GM12878 (cell line): ENCODE results near the gene OR10G8. TPM values are rescaled to one million over a fixed set of nuclear protein-coding genes. Genes with fewer than 3 reads are reported as not detected.

Experiments
- ATAC-seq: fragments of 200-7000 bp; cut with Tn5 transposase; 3 replicates; pipeline ENCODE4 v1.9.1; 2020; ENCODE audit warnings: mild to moderate bottlenecking, moderate library complexity
- BruUV-seq: library from RNA; stranded (reverse); fragments of 400-500 nt; replicated peaks from 2 replicates; lab custom pipeline; 2021; lab: Mats Ljungman, UMichigan
- CTCF ChIA-PET: fragments of 300-600 bp; sonication (Branson Sonifier 250); formaldehyde crosslinking; extraction: SDS; loops from one replicate; lab custom pipeline; 2021; ENCODE audit warnings: inconsistent platforms; lab: Yijun Ruan, JAX
- POLR2A ChIA-PET: fragments of 350-600 bp; formaldehyde crosslinking; extraction: SDS; loops from one replicate; lab custom pipeline; 2021; ENCODE audit warnings: inconsistent platforms; lab: Charles Lee
- RAD21 ChIA-PET: fragments of 300-600 bp; sonication (Branson Sonifier 250); formaldehyde crosslinking; loops from one replicate; lab custom pipeline; 2023; ENCODE audit warnings: antibody characterized with exemption; ENCODE audit not compliant: unreplicated experiment; lab: Charles Lee
- SMC1A ChIA-PET: fragments of 300-600 bp; sonication (Branson Sonifier 250); formaldehyde crosslinking; loops from one replicate; lab custom pipeline; 2023; ENCODE audit not compliant: unreplicated experiment, uncharacterized antibody; lab: Charles Lee
- DNase-seq: peaks from one replicate; pipeline ENCODE4 v3.0.0-alpha.2; 2011; ENCODE audit warnings: low read depth, low spot score
- FAIRE-seq: peaks from 3 replicates; lab custom pipeline; 2011; peaks lifted over from hg19 to GRCh38; lab: Jason Lieb, UNC
- H2AFZ ChIP-seq: 2 replicates; pipeline ENCODE4 v1.6.0; 2011; ENCODE audit warnings: low read depth, low read length, control low read depth; ENCODE audit not compliant: control insufficient read depth
- H3K27ac ChIP-seq: 2 replicates; pipeline ENCODE4 v1.5.1; 2011; ENCODE audit warnings: control low read depth; ENCODE audit not compliant: control insufficient read depth, insufficient read depth
- H3K27me3 ChIP-seq, 2 experiments: replicated peaks in 1 of 2; 2 replicates each; pipeline versions ENCODE4 v1.6.0 to v1.6.1; 2011; ENCODE audit warnings: low read length in 1 of 2; ENCODE audit not compliant: control insufficient read depth in 2 of 2, insufficient read depth in 2 of 2
- H3K36me3 ChIP-seq, 2 experiments: 2 replicates each; pipeline ENCODE4 v1.5.1; 2011; ENCODE audit warnings: low read length in 1 of 2; ENCODE audit not compliant: control insufficient read depth in 2 of 2, insufficient read depth in 2 of 2
- H3K4me1 ChIP-seq: 2 replicates; pipeline ENCODE4 v1.6.1; 2011; ENCODE audit warnings: mild to moderate bottlenecking, low read length, moderate library complexity, mixed read lengths; ENCODE audit not compliant: control insufficient read depth, insufficient read depth
- H3K4me2 ChIP-seq: 2 replicates; pipeline ENCODE4 v1.6.0; 2011; ENCODE audit warnings: control low read depth; ENCODE audit not compliant: control insufficient read depth, insufficient read depth
- H3K4me3 ChIP-seq: fragments of 200-600 bp; sonication (generic); 2 replicates; pipeline ENCODE4 v1.5.1; 2016
- H3K79me2 ChIP-seq: 2 replicates; pipeline ENCODE4 v1.6.0; 2011; ENCODE audit warnings: low read length; ENCODE audit not compliant: control insufficient read depth, insufficient read depth
- H3K9ac ChIP-seq: 2 replicates; pipeline ENCODE4 v1.8.0; 2011; ENCODE audit warnings: low read length, control low read depth, mixed read lengths; ENCODE audit not compliant: control insufficient read depth, insufficient read depth
- H3K9me3 ChIP-seq: replicated peaks from 3 replicates; pipeline ENCODE4 v1.5.1; 2011; ENCODE audit warnings: mild to moderate bottlenecking, low read length; ENCODE audit not compliant: control insufficient read depth, insufficient read depth
- H4K20me1 ChIP-seq: 2 replicates; pipeline ENCODE4 v1.6.0; 2011; ENCODE audit not compliant: control insufficient read depth, insufficient read depth
- EP300 ChIP-seq, 2 experiments: fragments of 150-350 bp in 1 of 2; IDR thresholded peaks; 2 replicates each; pipeline ENCODE4 v1.6.1; 2011 to 2012; ENCODE audit warnings: low read depth in 2 of 2, low read length in 2 of 2, borderline replicate concordance in 1 of 2, improper control_type of control experiment in 1 of 2, inconsistent platforms in 1 of 2; ENCODE audit not compliant: control insufficient read depth in 1 of 2
- ESRRA ChIP-seq: IDR thresholded peaks from 2 replicates; pipeline ENCODE4 v1.6.1; 2012; ENCODE audit warnings: mild to moderate bottlenecking, low read length, improper control_type of control experiment
- ETV6 ChIP-seq, 2 experiments: fragments of 450-650 bp in 1 of 2; IDR thresholded peaks in 1 of 2; conservative IDR thresholded peaks in 1 of 2; 2 replicates each; pipeline ENCODE4 v1.6.1; 2014; ENCODE audit warnings: antibody characterized with exemption in 1 of 2, borderline replicate concordance in 1 of 2, low read depth in 1 of 2, mild to moderate bottlenecking in 1 of 2, moderate library complexity in 1 of 2
- FOXM1 ChIP-seq: IDR thresholded peaks from 2 replicates; pipeline ENCODE4 v1.6.1; 2012; ENCODE audit warnings: low read depth, mild to moderate bottlenecking, inconsistent platforms, low read length, moderate library complexity
- HCFC1 ChIP-seq: fragments of 150-350 bp; IDR thresholded peaks from 2 replicates; pipeline ENCODE4 v1.6.1; 2014; ENCODE audit warnings: low read length
- MTA2 ChIP-seq: fragments of 450-650 bp; IDR thresholded peaks from 2 replicates; pipeline ENCODE4 v1.6.1; 2016; ENCODE audit warnings: low read depth, mild to moderate bottlenecking, moderate library complexity
- NFIC ChIP-seq: IDR thresholded peaks from 2 replicates; pipeline ENCODE4 v1.6.1; 2012; ENCODE audit warnings: low read depth, mild to moderate bottlenecking, inconsistent platforms, low read length, moderate library complexity
- PAX5 ChIP-seq: IDR thresholded peaks from 2 replicates; pipeline ENCODE4 v1.6.1; 2011; ENCODE audit warnings: low read depth, low read length, borderline replicate concordance
- SPI1 ChIP-seq: IDR thresholded peaks from 2 replicates; pipeline ENCODE4 v1.6.1; 2011; ENCODE audit warnings: low read depth, mild to moderate bottlenecking, low read length, moderate library complexity, borderline replicate concordance; ENCODE audit not compliant: insufficient read depth
- ZSCAN29 ChIP-seq: fragments of 450-650 bp; IDR thresholded peaks from 2 replicates; pipeline ENCODE4 v1.6.1; 2017; ENCODE audit warnings: mild to moderate bottlenecking, moderate library complexity
- ZZZ3 ChIP-seq: IDR thresholded peaks from 2 replicates; pipeline ENCODE4 v1.6.1; 2011; ENCODE audit warnings: low read depth; ENCODE audit not compliant: control insufficient read depth, insufficient read length
- WGBS: methylation state at CpG from one replicate; pipeline ENCODE4 v1.1.6; 2016; ENCODE audit warnings: low lambda C conversion rate; ENCODE audit not compliant: insufficient replicate concordance, insufficient coverage; ENCODE audit errors: missing lambda C conversion rate; 5-methylcytosine and 5-hydroxymethylcytosine counted together
- in situ Hi-C: fragments of 300-500 bp; cut with MboI; formaldehyde crosslinking; loops from 9 replicates; pipeline ENCODE4 v1.14.3; 2018; ENCODE audit warnings: mixed read lengths
- intact Hi-C: fragments of 100-400 bp; cut with micrococcal nuclease; formaldehyde crosslinking; loops from one replicate; pipeline ENCODE4 v1.14.2; 2022; ENCODE audit not compliant: unreplicated experiment
- polyA plus RNA-seq, 11 experiments: library from polyadenylated mRNA; depleted of rRNA in 4 of 11; unstranded in 6 of 11; stranded (reverse) in 5 of 11; fragments of >200 nt; fragmentation: Nextera tagmentation in 4 of 11; fragmentation: Illumina TruSeq in 1 of 11; extraction: Ambion mirVana in 4 of 11; extraction: Trizol in 1 of 11; gene quantifications; 1 replicate in 1 of 11; 2 replicates in 10 of 11; pipeline versions ENCODE4 v1.2.1 to v1.2.3, GENCODE V29; 2011 to 2016; ENCODE audit warnings: inconsistent platforms in 2 of 11, missing spikeins in 2 of 11, low read depth in 1 of 11
- total RNA-seq, 4 experiments: library from RNA; depleted of rRNA in 3 of 4; stranded (reverse); fragments of >200 nt in 3 of 4; fragmentation: Illumina TruSeq in 1 of 4; extraction: Trizol in 1 of 4; gene quantifications; 2 replicates each; pipeline versions ENCODE4 v1.2.1 to v1.2.3, GENCODE V29; 2013 to 2021
- TF ChIP-seq, protein P1 (sequence below): IDR thresholded peaks from 2 replicates; pipeline ENCODE4 v1.6.1; 2012; ENCODE audit warnings: low read depth, low read length, improper control_type of control experiment
- TF ChIP-seq, protein P2 (sequence below): fragments of 450-650 bp; conservative IDR thresholded peaks from 2 replicates; pipeline ENCODE4 v1.6.1; 2017; ENCODE audit warnings: mild to moderate bottlenecking, moderate library complexity
- TF ChIP-seq, protein P3 (sequence below): IDR thresholded peaks from 2 replicates; pipeline ENCODE4 v1.6.1; 2011; ENCODE audit warnings: low read depth, mild to moderate bottlenecking, low read length, moderate library complexity, borderline replicate concordance; ENCODE audit errors: extremely low read depth

OR10G8 gene
- total and polyA plus RNA-seq, 10 of the 15 experiments (the other 5 are each of a cell fraction or from before 2014, with no cell fraction given): not detected

DNA sequence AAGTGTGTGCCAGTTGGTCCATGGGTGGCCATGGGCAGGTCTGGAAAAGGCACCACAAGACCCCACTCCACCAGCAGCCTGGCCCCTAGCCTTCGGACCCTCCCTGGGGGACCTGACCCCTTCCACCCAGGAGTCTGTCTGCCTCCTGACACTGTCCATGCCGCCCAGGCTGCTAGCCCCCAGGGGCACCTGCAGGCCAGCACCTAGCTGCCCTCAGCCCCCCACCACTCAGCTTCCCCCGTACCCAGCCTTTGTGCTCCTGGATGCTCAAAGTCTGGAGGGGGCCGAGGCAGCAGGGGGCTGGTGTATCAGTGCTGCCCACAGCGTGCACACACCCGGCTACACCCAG lies 48.9 kb downstream of the OR10G8 start:
- no peak overlapping the region for H3K4me2 ChIP-seq
- in situ Hi-C loops: loop anchor here (10.0 kb wide), 1 partner anchor 509 kb away; no protein-coding TSS in a partner anchor
- no peak overlapping the region for H2AFZ ChIP-seq
- no peaks in the 10 kb centered on the region; the same call in 2 of the 3 replicates for H3K9me3 ChIP-seq
- H3K4me1 ChIP-seq: peaks cover 10% of the 10 kb centered on the region
- no peak overlapping the region for H3K9ac ChIP-seq
- intact Hi-C loops: no loop called here
- FAIRE-seq: no peak
- POLR2A ChIA-PET: no interaction called here
- H3K27ac ChIP-seq: no peak overlapping the region
- RAD21 ChIA-PET: interaction anchor here (1.0 kb wide), 1 partner anchor 118 kb away, joined by 3 read pairs; no protein-coding TSS in a partner anchor
- no TSS peak for BruUV-seq
- no peak for DNase-seq
- TF ChIP-seq ESRRA: no peak
- no peak for TF ChIP-seq SPI1
- TF ChIP-seq, protein P1, sequence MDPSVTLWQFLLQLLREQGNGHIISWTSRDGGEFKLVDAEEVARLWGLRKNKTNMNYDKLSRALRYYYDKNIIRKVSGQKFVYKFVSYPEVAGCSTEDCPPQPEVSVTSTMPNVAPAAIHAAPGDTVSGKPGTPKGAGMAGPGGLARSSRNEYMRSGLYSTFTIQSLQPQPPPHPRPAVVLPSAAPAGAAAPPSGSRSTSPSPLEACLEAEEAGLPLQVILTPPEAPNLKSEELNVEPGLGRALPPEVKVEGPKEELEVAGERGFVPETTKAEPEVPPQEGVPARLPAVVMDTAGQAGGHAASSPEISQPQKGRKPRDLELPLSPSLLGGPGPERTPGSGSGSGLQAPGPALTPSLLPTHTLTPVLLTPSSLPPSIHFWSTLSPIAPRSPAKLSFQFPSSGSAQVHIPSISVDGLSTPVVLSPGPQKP: no peak
- no peak for TF ChIP-seq PAX5
- no peak for TF ChIP-seq ZSCAN29
- TF ChIP-seq HCFC1: no peak
- TF ChIP-seq ETV6 (conservative IDR thresholded peaks at IDR 0.05 in 1 of 2, IDR thresholded peaks at IDR 0.05 in 1 of 2; ENCODE audit: borderline replicate concordance in 1 of 2, low read depth in 1 of 2): no peak
- no peak for TF ChIP-seq ZZZ3
- TF ChIP-seq FOXM1: no peak
- TF ChIP-seq, protein P2, sequence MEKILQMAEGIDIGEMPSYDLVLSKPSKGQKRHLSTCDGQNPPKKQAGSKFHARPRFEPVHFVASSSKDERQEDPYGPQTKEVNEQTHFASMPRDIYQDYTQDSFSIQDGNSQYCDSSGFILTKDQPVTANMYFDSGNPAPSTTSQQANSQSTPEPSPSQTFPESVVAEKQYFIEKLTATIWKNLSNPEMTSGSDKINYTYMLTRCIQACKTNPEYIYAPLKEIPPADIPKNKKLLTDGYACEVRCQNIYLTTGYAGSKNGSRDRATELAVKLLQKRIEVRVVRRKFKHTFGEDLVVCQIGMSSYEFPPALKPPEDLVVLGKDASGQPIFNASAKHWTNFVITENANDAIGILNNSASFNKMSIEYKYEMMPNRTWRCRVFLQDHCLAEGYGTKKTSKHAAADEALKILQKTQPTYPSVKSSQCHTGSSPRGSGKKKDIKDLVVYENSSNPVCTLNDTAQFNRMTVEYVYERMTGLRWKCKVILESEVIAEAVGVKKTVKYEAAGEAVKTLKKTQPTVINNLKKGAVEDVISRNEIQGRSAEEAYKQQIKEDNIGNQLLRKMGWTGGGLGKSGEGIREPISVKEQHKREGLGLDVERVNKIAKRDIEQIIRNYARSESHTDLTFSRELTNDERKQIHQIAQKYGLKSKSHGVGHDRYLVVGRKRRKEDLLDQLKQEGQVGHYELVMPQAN: no peak
- TF ChIP-seq, protein P3, sequence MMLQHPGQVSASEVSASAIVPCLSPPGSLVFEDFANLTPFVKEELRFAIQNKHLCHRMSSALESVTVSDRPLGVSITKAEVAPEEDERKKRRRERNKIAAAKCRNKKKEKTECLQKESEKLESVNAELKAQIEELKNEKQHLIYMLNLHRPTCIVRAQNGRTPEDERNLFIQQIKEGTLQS: no peak
- no peak for TF ChIP-seq MTA2
- TF ChIP-seq EP300 (IDR thresholded peaks at IDR 0.05; ENCODE audit: borderline replicate concordance in 1 of 2, control insufficient read depth in 1 of 2, low read depth in 2 of 2, low read length in 2 of 2): no peak
- no peak for TF ChIP-seq NFIC
- no peak overlapping the region for H3K4me3 ChIP-seq
- no peaks in the 10 kb centered on the region for H3K36me3 ChIP-seq
- H3K27me3 ChIP-seq: peaks cover 0 to 2% of the 10 kb centered on the region in 2 experiments; a peak in 1 of 4 replicates
- 57% methylated on average over 6 of the region's 6 CpGs for WGBS
- SMC1A ChIA-PET: interaction anchor here (1.1 to 3.4 kb wide), 4 partner anchors 11 to 327 kb away, joined by 3 to 13 read pairs (median 6); no protein-coding TSS in a partner anchor
- H3K79me2 ChIP-seq: no peaks in the 10 kb centered on the region
- no peak for ATAC-seq
- H4K20me1 ChIP-seq: no peaks in the 10 kb centered on the region
- CTCF ChIA-PET: interaction anchor here (0.7 to 1.2 kb wide), 4 partner anchors 118 to 123 kb away, joined by 3 read pairs; no protein-coding TSS in a partner anchor
